Measurements from ENCODE around the gene FSTL4.

FSTL4 gene

DNA sequence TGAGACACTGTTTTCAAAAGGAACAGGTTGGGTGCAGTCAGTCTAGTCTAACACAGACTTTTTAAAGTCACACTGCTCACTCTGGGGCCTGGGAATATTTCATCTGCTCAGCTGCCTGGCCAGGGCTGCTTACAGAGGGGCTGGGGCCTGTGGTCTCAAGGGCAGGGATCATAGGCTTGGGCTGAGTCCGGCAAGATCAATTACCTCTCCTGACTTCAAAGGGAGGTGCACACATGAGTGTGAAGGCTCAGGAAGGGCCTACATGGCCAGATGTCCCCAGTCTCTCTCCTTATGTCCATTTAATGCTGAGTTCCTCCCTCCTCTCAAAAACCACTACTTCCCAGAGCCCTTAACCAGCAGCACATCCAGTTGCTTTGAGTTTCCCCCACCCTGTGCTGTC lies 313.3 kb downstream of the FSTL4 start:
- TF ChIP-seq, protein P1, sequence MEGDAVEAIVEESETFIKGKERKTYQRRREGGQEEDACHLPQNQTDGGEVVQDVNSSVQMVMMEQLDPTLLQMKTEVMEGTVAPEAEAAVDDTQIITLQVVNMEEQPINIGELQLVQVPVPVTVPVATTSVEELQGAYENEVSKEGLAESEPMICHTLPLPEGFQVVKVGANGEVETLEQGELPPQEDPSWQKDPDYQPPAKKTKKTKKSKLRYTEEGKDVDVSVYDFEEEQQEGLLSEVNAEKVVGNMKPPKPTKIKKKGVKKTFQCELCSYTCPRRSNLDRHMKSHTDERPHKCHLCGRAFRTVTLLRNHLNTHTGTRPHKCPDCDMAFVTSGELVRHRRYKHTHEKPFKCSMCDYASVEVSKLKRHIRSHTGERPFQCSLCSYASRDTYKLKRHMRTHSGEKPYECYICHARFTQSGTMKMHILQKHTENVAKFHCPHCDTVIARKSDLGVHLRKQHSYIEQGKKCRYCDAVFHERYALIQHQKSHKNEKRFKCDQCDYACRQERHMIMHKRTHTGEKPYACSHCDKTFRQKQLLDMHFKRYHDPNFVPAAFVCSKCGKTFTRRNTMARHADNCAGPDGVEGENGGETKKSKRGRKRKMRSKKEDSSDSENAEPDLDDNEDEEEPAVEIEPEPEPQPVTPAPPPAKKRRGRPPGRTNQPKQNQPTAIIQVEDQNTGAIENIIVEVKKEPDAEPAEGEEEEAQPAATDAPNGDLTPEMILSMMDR (IDR thresholded peaks at IDR 0.05) = no peak

DNA sequence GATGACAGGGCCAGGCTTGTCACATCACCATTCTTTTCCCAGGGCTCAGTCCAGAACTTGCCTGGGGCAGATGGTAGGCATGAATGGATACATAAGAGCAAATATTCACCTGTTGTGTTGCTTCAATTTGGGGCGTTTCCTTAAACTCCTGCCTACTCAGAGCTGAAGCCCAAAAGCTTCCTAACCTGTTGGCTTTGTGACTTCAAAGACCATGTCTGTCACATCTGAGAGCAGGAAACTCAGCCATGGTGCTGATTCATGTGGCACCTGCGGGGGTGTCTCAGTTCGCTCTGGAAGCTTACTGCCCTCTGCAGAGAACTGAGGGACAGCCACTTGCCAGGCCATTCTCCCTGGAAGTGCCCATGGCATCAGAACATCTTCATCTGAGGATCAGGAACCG lies 313.9 kb downstream of the FSTL4 start:
- TF ChIP-seq, protein P1 (IDR thresholded peaks at IDR 0.05) = no peak

DNA sequence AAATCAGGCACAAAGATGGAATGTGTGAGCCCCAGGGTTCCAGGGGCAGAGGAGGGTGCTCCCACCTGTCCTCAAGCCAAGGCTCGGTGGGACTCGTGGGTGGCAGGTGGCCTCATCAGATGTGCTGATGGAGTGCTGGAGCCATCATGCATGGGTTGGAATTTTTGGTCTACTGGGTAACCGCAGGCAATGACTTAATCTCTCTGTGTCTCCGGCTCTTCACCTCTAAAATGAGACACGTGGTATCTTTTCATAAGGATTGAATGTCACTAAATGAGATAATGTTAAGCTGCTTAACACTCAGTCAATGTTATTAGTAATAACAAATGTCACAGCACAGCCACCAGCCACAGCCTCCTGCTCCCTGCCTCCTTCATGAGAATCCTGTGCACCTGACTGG lies 315.0 kb downstream of the FSTL4 start:
- TF ChIP-seq, protein P1 (IDR thresholded peaks at IDR 0.05) = no peak

DNA sequence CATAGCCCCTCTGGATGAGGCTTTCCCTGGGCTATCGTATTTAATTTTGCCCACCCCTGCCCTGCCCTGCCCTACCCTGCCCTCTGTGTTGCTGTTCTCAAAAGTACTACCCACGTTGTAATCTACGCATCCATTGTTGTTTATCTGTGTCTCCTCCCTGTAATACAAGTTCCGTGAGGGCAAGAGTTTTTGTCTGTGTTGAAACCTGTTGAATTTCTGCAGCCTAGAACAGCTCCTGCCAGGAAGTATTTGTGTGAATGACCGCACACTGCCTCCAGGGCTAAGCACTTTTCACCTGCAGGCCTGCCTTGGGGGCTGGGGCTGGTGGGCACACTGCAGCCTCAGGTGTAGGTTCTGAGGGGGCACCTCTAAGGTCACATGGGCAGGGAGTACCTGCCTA lies 315.7 kb downstream of the FSTL4 start:
- TF ChIP-seq, protein P1 (IDR thresholded peaks at IDR 0.05) = no peak

DNA sequence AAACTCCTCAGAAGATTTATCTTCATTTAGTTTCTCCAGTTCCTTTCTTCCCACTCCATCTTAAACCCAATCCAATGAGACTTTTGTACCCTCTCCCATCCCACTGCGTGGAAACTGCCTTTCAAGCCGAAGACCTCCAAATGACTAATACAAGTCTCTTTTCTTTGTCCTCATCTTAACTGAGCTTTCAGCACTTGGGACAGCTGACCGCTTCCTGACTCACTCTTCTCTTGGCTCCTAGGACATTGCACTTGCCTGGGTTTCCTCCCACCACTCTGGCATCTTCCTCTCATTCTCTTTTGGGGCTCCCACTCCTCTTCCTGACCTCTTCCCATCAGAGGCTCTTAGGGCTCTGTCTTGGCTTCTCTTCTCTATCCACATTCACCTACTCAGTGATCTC lies 316.8 kb downstream of the FSTL4 start:
- TF ChIP-seq, protein P1 (IDR thresholded peaks at IDR 0.05) = no peak

DNA sequence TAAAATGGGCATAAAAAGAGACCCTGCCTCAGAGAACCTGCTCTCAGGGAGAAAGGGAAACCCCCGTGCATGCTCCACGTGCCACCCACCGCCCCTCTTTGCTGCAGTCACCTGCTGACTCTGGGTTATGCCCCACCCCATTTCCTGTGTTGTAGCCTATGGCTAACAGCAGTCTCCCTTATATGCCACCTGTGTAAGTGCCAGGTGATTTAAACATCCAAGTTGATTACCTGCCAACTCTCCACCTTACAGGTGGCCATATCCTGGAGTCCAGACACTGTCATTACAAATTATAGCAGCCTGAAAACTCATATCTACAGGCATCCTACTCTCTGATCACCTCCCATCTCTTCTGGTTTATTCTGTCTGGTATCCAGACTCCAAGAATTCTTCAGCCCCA lies 318.0 kb downstream of the FSTL4 start:
- TF ChIP-seq, protein P1 (IDR thresholded peaks at IDR 0.05) = no peak

DNA sequence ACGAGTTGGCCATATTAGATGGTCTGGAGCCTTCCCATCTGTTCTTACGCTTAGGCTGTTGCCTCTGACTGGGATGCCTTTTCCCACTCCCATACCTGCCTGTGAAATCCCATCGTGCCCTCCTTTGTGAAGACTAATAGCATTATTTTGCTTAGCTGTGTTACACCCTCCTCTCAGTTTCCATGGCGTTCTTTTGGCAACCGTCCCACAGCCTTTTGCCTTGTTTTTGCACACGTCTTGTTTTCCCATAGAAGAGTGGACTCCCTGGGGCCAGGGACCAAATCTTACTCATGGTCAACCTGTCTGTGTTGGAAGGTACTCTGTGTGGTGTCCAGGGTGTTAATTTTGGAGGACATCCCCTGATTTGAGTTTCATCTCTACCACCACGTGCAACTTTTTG lies 318.4 kb downstream of the FSTL4 start:
- TF ChIP-seq, protein P1 (IDR thresholded peaks at IDR 0.05) = no peak

DNA sequence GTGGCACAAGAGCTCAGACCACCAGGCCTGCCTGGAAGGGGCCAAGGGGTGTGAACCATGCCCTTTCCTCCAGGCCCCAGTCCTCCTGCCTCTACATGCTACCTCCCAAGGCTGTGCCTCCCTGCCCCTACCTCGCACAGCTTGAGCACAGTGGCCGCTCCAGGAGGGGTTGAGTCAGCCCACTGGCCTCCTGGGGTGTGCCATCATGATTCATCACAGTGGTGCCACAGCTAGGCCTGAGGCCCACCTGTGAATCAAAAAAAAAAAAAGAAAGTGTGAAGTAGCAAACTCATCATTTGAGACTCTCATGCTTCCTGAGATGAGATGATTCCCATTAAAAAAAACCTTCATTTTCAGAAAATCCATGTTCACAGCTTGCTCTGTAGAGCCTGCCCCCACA lies 320.0 kb downstream of the FSTL4 start:
- TF ChIP-seq, protein P1 (IDR thresholded peaks at IDR 0.05) = no peak

Measured in LNCAP (cell line).